ENCODE measurements around the gene BCL3.

DNA sequence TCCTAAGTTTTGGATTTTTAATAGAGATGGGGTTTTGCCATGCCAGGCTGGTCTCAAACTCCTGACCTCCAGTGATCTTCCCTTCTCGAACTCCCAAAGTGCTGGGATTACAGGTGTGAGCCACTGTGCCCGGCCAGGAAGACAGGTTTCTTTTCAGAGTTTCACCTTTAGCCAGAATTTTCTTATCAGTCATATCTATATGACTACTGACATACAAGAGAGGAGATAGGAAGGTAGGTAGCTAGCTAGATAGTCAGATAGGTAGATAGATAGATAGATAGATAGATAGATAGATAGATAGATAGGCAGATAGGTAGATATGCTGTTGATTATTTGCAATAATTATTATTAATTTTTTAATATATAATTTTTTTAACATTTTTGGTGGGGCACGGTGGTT, 36.8 kb downstream of the BCL3 start:
- TF ChIP-seq, protein P1, sequence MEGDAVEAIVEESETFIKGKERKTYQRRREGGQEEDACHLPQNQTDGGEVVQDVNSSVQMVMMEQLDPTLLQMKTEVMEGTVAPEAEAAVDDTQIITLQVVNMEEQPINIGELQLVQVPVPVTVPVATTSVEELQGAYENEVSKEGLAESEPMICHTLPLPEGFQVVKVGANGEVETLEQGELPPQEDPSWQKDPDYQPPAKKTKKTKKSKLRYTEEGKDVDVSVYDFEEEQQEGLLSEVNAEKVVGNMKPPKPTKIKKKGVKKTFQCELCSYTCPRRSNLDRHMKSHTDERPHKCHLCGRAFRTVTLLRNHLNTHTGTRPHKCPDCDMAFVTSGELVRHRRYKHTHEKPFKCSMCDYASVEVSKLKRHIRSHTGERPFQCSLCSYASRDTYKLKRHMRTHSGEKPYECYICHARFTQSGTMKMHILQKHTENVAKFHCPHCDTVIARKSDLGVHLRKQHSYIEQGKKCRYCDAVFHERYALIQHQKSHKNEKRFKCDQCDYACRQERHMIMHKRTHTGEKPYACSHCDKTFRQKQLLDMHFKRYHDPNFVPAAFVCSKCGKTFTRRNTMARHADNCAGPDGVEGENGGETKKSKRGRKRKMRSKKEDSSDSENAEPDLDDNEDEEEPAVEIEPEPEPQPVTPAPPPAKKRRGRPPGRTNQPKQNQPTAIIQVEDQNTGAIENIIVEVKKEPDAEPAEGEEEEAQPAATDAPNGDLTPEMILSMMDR (IDR thresholded peaks at IDR 0.05): no peak
- TF ChIP-seq POLR2A (IDR thresholded peaks at IDR 0.05): no peak

Data from testis (tissue), 2 donors.